SK-N-SH (cell line): ENCODE data around the gene GMNN. TPM values are rescaled to one million over a fixed set of nuclear protein-coding genes. Genes with fewer than 3 reads are reported as not detected.

Experiments
- CTCF ChIA-PET: fragments of 300-600, 350-600 bp; formaldehyde crosslinking; extraction: SDS; loops from one replicate; lab custom pipeline; 2021; lab: Yijun Ruan, JAX
- POLR2A ChIA-PET: fragments of 350-600 bp; sonication (Branson Sonifier 250); formaldehyde crosslinking; extraction: SDS; loops from one replicate; lab custom pipeline; 2020; ENCODE audit warnings: antibody characterized with exemption, inconsistent platforms; lab: Yijun Ruan, JAX
- DNase-seq: peaks from one replicate; pipeline ENCODE4 v3.0.0; 2012
- H2AFZ ChIP-seq: fragments of 200-600 bp; sonication (generic); 2 replicates; pipeline ENCODE4 v1.8.1; 2016; ENCODE audit warnings: antibody characterized with exemption, mild to moderate bottlenecking, low read depth
- H3F3A ChIP-seq: fragments of 200-600 bp; sonication (generic); replicated peaks from 2 replicates; pipeline ENCODE3; 2016; ENCODE audit warnings: antibody characterized with exemption, mild to moderate bottlenecking; ENCODE audit not compliant: insufficient read depth
- H3K27ac ChIP-seq, 2 experiments: fragments of 200-500 bp in 1 of 2; fragments of 200-600 bp in 1 of 2; sonication (Bioruptor generic) in 1 of 2; sonication (generic), shearing (Covaris generic) in 1 of 2; 2 replicates each; pipeline versions ENCODE4 v1.5.1 to v1.6.1; 2014 to 2016; ENCODE audit warnings: low read depth in 2 of 2, inconsistent platforms in 1 of 2, low read length in 1 of 2, mild to moderate bottlenecking in 1 of 2, mixed read lengths in 1 of 2
- H3K27me3 ChIP-seq: fragments of 200-600 bp; sonication (generic), shearing (Covaris generic); 2 replicates; pipeline ENCODE4 v1.6.1; 2016; ENCODE audit warnings: mixed run types; ENCODE audit not compliant: insufficient read depth
- H3K36me3 ChIP-seq, 2 experiments: fragments of 200-500 bp in 1 of 2; fragments of 200-600 bp in 1 of 2; sonication (Bioruptor generic) in 1 of 2; sonication (generic) in 1 of 2; replicated peaks in 1 of 2; 2 replicates each; pipeline versions ENCODE3 to v1.5.1; 2014 to 2016; ENCODE audit warnings: low read length in 1 of 2, mild to moderate bottlenecking in 1 of 2; ENCODE audit not compliant: insufficient read depth in 2 of 2, control insufficient read depth in 1 of 2
- H3K4me1 ChIP-seq, 2 experiments: fragments of 200-500 bp in 1 of 2; fragments of 200-600 bp in 1 of 2; sonication (Bioruptor generic) in 1 of 2; sonication (generic), shearing (Covaris generic) in 1 of 2; 2 replicates each; pipeline versions ENCODE4 v1.5.1 to v1.6.1; 2014 to 2016; ENCODE audit warnings: low read depth in 1 of 2, low read length in 1 of 2, mixed run types in 1 of 2; ENCODE audit not compliant: insufficient read depth in 2 of 2, control insufficient read depth in 1 of 2
- H3K4me2 ChIP-seq: fragments of 200-600 bp; sonication (generic), shearing (Covaris generic); 2 replicates; pipeline ENCODE4 v1.6.1; 2017; ENCODE audit warnings: mixed run types
- H3K4me3 ChIP-seq, 2 experiments: fragments of 200-500 bp in 1 of 2; fragments of 200-600 bp in 1 of 2; sonication (Bioruptor generic) in 1 of 2; sonication (generic), shearing (Covaris generic) in 1 of 2; 2 replicates each; pipeline versions ENCODE4 v1.5.1 to v1.8.1; 2014 to 2016; ENCODE audit warnings: low read depth in 2 of 2, inconsistent platforms in 1 of 2, low read length in 1 of 2, mild to moderate bottlenecking in 1 of 2, mixed read lengths in 1 of 2, moderate library complexity in 1 of 2
- H3K79me2 ChIP-seq: fragments of 200-600 bp; sonication (generic); 2 replicates; pipeline ENCODE4 v1.8.1; 2017; ENCODE audit warnings: mild to moderate bottlenecking; ENCODE audit not compliant: insufficient read depth
- H3K9ac ChIP-seq: fragments of 200-600 bp; sonication (generic); 2 replicates; pipeline ENCODE4 v1.6.1; 2017; ENCODE audit warnings: mixed run types
- H3K9me2 ChIP-seq: fragments of 200-600 bp; sonication (generic); 2 replicates; pipeline ENCODE4 v1.6.1; 2017; ENCODE audit warnings: mixed run types
- H3K9me3 ChIP-seq: fragments of 200-600 bp; sonication (generic); 2 replicates; pipeline ENCODE4 v1.6.1; 2017; ENCODE audit warnings: mixed run types, mild to moderate bottlenecking, moderate library complexity
- H4K20me1 ChIP-seq: fragments of 200-600 bp; sonication (generic); 2 replicates; pipeline ENCODE4 v1.6.1; 2017; ENCODE audit warnings: mild to moderate bottlenecking, mixed run types; ENCODE audit not compliant: insufficient read depth
- CHD2 ChIP-seq: fragments of 150-350 bp; IDR thresholded peaks from 2 replicates; pipeline ENCODE4 v1.6.1; 2018; ENCODE audit warnings: low read length; ENCODE audit not compliant: partially characterized antibody
- ELF1 ChIP-seq: IDR thresholded peaks from 2 replicates; pipeline ENCODE4 v1.4.0; 2012
- EP300 ChIP-seq, 2 experiments: IDR thresholded peaks; 2 replicates each; pipeline versions ENCODE4 v1.4.0 to v1.6.1; 2012; ENCODE audit warnings: borderline replicate concordance in 1 of 2, low read depth in 1 of 2, low read length in 1 of 2
- FOSL2 ChIP-seq: IDR thresholded peaks from 2 replicates; pipeline ENCODE4 v1.4.0; 2012; ENCODE audit warnings: low read depth, mild to moderate bottlenecking, moderate library complexity, borderline replicate concordance
- GABPA ChIP-seq: IDR thresholded peaks from 2 replicates; pipeline ENCODE4 v1.4.0; 2012; ENCODE audit warnings: low read depth, mild to moderate bottlenecking
- JUND ChIP-seq: IDR thresholded peaks from 2 replicates; pipeline ENCODE4 v1.4.0; 2012
- MXI1 ChIP-seq: IDR thresholded peaks from 2 replicates; pipeline ENCODE4 v1.6.1; 2012; ENCODE audit warnings: mild to moderate bottlenecking, low read depth, low read length, improper control_type of control experiment
- NFIC ChIP-seq: IDR thresholded peaks from 2 replicates; pipeline ENCODE4 v1.4.0; 2012; ENCODE audit warnings: borderline replicate concordance
- NRF1 ChIP-seq: IDR thresholded peaks from 2 replicates; pipeline ENCODE4 v1.6.1; 2012; ENCODE audit warnings: low read depth, mild to moderate bottlenecking, low read length
- PBX3 ChIP-seq: IDR thresholded peaks from 2 replicates; pipeline ENCODE4; 2012
- RAD21 ChIP-seq: IDR thresholded peaks from 2 replicates; pipeline ENCODE4 v1.6.1; 2012; ENCODE audit warnings: mild to moderate bottlenecking, low read length
- RCOR1 ChIP-seq: fragments of 150-350 bp; IDR thresholded peaks from 2 replicates; pipeline ENCODE4 v1.6.1; 2017; ENCODE audit warnings: antibody characterized with exemption, low read length
- RFX5 ChIP-seq: IDR thresholded peaks from 2 replicates; pipeline ENCODE4 v1.6.1; 2012; ENCODE audit warnings: mild to moderate bottlenecking, improper control_type of control experiment, low read length
- SMC3 ChIP-seq: IDR thresholded peaks from 2 replicates; pipeline ENCODE4 v1.6.1; 2012; ENCODE audit warnings: low read depth, low read length, improper control_type of control experiment
- TAF1 ChIP-seq: IDR thresholded peaks from 2 replicates; pipeline ENCODE4 v1.6.1; 2012; ENCODE audit warnings: low read depth, mild to moderate bottlenecking, low read length, moderate library complexity, borderline replicate concordance
- TCF12 ChIP-seq: IDR thresholded peaks from 2 replicates; pipeline ENCODE4 v1.4.0; 2012
- USF2 ChIP-seq: fragments of 150-350 bp; IDR thresholded peaks from 2 replicates; pipeline ENCODE4 v1.6.1; 2017; ENCODE audit warnings: antibody characterized with exemption, low read length, low read depth, borderline replicate concordance
- polyA plus RNA-seq, 3 experiments: library from polyadenylated mRNA; depleted of rRNA; stranded (reverse); fragments of >200 nt; gene quantifications; 2 replicates each; pipeline ENCODE4 v1.2.3, GENCODE V29; 2012
- TF ChIP-seq, protein P1 (sequence below): fragments of 150-350 bp; IDR thresholded peaks from 2 replicates; pipeline ENCODE4 v1.6.1; 2016; ENCODE audit warnings: mild to moderate bottlenecking, low read depth, low read length
- TF ChIP-seq, protein P2 (sequence below): IDR thresholded peaks from 2 replicates; pipeline ENCODE4 v1.4.0; 2012; ENCODE audit warnings: low read depth, borderline replicate concordance
- TF ChIP-seq, protein P3 (sequence below): IDR thresholded peaks from 2 replicates; pipeline ENCODE4 v1.4.0; 2012; ENCODE audit warnings: low read depth, borderline replicate concordance

Gene GMNN
- polyA plus RNA-seq, 1 of the 3 experiments (the other 2 are of a cell fraction): 16.8 TPM

GRCh38 chr6:24778878-24779277, 4.1 kb downstream of the GMNN start:
- H3K9ac ChIP-seq: no peak overlapping the region
- H3K4me2 ChIP-seq: no peak overlapping the region; the same call in 1 of the 2 replicates

More at GRCh38 chr6:24778878-24779277, 4.1 kb downstream of the GMNN start:
- Histone ChIP-seq H3K36me3 (peaks cover 37 to 42% of the 10 kb centered on the region in 2 experiments), H2AFZ (no peak overlapping the region), H4K20me1 (peaks cover 12% of the 10 kb centered on the region; the same call in 1 of the 2 replicates), H3K79me2 (peaks cover 68% of the 10 kb centered on the region), H3K4me1 (peaks cover 11 to 13% of the 10 kb centered on the region in 2 experiments; a peak in 3 of 4 replicates), H3K4me3 (no peak overlapping the region), H3K27me3 (no peaks in the 10 kb centered on the region), H3K27ac (no peak overlapping the region), H3K9me3 (no peaks in the 10 kb centered on the region), H3K9me2 (no peaks in the 10 kb centered on the region), H3F3A (peaks cover 9% of the 10 kb centered on the region)
- DNase-seq: no peak
- CTCF ChIA-PET: interaction anchor here (0.9 to 1.3 kb wide), 3 partner anchors 9 to 293 kb away, joined by 3 read pairs; no protein-coding TSS in a partner anchor
- POLR2A ChIA-PET: no interaction called here
- TF ChIP-seq, protein P1, sequence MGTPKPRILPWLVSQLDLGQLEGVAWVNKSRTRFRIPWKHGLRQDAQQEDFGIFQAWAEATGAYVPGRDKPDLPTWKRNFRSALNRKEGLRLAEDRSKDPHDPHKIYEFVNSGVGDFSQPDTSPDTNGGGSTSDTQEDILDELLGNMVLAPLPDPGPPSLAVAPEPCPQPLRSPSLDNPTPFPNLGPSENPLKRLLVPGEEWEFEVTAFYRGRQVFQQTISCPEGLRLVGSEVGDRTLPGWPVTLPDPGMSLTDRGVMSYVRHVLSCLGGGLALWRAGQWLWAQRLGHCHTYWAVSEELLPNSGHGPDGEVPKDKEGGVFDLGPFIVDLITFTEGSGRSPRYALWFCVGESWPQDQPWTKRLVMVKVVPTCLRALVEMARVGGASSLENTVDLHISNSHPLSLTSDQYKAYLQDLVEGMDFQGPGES: no peak
- TF ChIP-seq FOSL2: no peak
- no peak for TF ChIP-seq RAD21
- TF ChIP-seq GABPA: no peak
- TF ChIP-seq PBX3: no peak
- TF ChIP-seq, protein P2, sequence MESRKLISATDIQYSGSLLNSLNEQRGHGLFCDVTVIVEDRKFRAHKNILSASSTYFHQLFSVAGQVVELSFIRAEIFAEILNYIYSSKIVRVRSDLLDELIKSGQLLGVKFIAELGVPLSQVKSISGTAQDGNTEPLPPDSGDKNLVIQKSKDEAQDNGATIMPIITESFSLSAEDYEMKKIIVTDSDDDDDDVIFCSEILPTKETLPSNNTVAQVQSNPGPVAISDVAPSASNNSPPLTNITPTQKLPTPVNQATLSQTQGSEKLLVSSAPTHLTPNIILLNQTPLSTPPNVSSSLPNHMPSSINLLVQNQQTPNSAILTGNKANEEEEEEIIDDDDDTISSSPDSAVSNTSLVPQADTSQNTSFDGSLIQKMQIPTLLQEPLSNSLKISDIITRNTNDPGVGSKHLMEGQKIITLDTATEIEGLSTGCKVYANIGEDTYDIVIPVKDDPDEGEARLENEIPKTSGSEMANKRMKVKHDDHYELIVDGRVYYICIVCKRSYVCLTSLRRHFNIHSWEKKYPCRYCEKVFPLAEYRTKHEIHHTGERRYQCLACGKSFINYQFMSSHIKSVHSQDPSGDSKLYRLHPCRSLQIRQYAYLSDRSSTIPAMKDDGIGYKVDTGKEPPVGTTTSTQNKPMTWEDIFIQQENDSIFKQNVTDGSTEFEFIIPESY: no peak
- no peak for TF ChIP-seq NFIC
- TF ChIP-seq MXI1: no peak
- TF ChIP-seq SMC3: no peak
- TF ChIP-seq CHD2: no peak
- TF ChIP-seq NRF1: no peak
- no peak for TF ChIP-seq TCF12
- TF ChIP-seq RCOR1: no peak
- TF ChIP-seq TAF1: no peak
- TF ChIP-seq, protein P3, sequence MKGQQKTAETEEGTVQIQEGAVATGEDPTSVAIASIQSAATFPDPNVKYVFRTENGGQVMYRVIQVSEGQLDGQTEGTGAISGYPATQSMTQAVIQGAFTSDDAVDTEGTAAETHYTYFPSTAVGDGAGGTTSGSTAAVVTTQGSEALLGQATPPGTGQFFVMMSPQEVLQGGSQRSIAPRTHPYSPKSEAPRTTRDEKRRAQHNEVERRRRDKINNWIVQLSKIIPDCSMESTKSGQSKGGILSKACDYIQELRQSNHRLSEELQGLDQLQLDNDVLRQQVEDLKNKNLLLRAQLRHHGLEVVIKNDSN: no peak
- no peak for TF ChIP-seq USF2
- TF ChIP-seq JUND: no peak
- TF ChIP-seq ELF1: no peak
- no peak for TF ChIP-seq RFX5
- TF ChIP-seq EP300 (IDR thresholded peaks at IDR 0.05; ENCODE audit: borderline replicate concordance in 1 of 2, low read depth in 1 of 2, low read length in 1 of 2): no peak
